GM12878 (cell line): ENCODE data around the gene TMPRSS15. TPM values are rescaled to one million over a fixed set of nuclear protein-coding genes. Genes with fewer than 3 reads are reported as not detected.

Source experiments
- ATAC-seq: fragments of 200-7000 bp; cut with Tn5 transposase; 3 replicates; pipeline ENCODE4 v1.9.1; 2020; ENCODE audit warnings: mild to moderate bottlenecking, moderate library complexity
- BruUV-seq: library from RNA; stranded (reverse); fragments of 400-500 nt; replicated peaks from 2 replicates; lab custom pipeline; 2021; lab: Mats Ljungman, UMichigan
- CTCF ChIA-PET: fragments of 300-600 bp; sonication (Branson Sonifier 250); formaldehyde crosslinking; extraction: SDS; loops from one replicate; lab custom pipeline; 2021; ENCODE audit warnings: inconsistent platforms; lab: Yijun Ruan, JAX
- POLR2A ChIA-PET: fragments of 350-600 bp; formaldehyde crosslinking; extraction: SDS; loops from one replicate; lab custom pipeline; 2021; ENCODE audit warnings: inconsistent platforms; lab: Charles Lee
- RAD21 ChIA-PET: fragments of 300-600 bp; sonication (Branson Sonifier 250); formaldehyde crosslinking; loops from one replicate; lab custom pipeline; 2023; ENCODE audit warnings: antibody characterized with exemption; ENCODE audit not compliant: unreplicated experiment; lab: Charles Lee
- SMC1A ChIA-PET: fragments of 300-600 bp; sonication (Branson Sonifier 250); formaldehyde crosslinking; loops from one replicate; lab custom pipeline; 2023; ENCODE audit not compliant: unreplicated experiment, uncharacterized antibody; lab: Charles Lee
- DNase-seq: peaks from one replicate; pipeline ENCODE4 v3.0.0-alpha.2; 2011; ENCODE audit warnings: low read depth, low spot score
- FAIRE-seq: peaks from 3 replicates; lab custom pipeline; 2011; peaks lifted over from hg19 to GRCh38; lab: Jason Lieb, UNC
- H2AFZ ChIP-seq: 2 replicates; pipeline ENCODE4 v1.6.0; 2011; ENCODE audit warnings: low read depth, low read length, control low read depth; ENCODE audit not compliant: control insufficient read depth
- H3K27ac ChIP-seq: 2 replicates; pipeline ENCODE4 v1.5.1; 2011; ENCODE audit warnings: control low read depth; ENCODE audit not compliant: control insufficient read depth, insufficient read depth
- H3K27me3 ChIP-seq, 2 experiments: replicated peaks in 1 of 2; 2 replicates each; pipeline versions ENCODE4 v1.6.0 to v1.6.1; 2011; ENCODE audit warnings: low read length in 1 of 2; ENCODE audit not compliant: control insufficient read depth in 2 of 2, insufficient read depth in 2 of 2
- H3K36me3 ChIP-seq, 2 experiments: 2 replicates each; pipeline ENCODE4 v1.5.1; 2011; ENCODE audit warnings: low read length in 1 of 2; ENCODE audit not compliant: control insufficient read depth in 2 of 2, insufficient read depth in 2 of 2
- H3K4me1 ChIP-seq: 2 replicates; pipeline ENCODE4 v1.6.1; 2011; ENCODE audit warnings: mild to moderate bottlenecking, low read length, moderate library complexity, mixed read lengths; ENCODE audit not compliant: control insufficient read depth, insufficient read depth
- H3K4me2 ChIP-seq: 2 replicates; pipeline ENCODE4 v1.6.0; 2011; ENCODE audit warnings: control low read depth; ENCODE audit not compliant: control insufficient read depth, insufficient read depth
- H3K4me3 ChIP-seq: fragments of 200-600 bp; sonication (generic); 2 replicates; pipeline ENCODE4 v1.5.1; 2016
- H3K79me2 ChIP-seq: 2 replicates; pipeline ENCODE4 v1.6.0; 2011; ENCODE audit warnings: low read length; ENCODE audit not compliant: control insufficient read depth, insufficient read depth
- H3K9ac ChIP-seq: 2 replicates; pipeline ENCODE4 v1.8.0; 2011; ENCODE audit warnings: low read length, control low read depth, mixed read lengths; ENCODE audit not compliant: control insufficient read depth, insufficient read depth
- H3K9me3 ChIP-seq: replicated peaks from 3 replicates; pipeline ENCODE4 v1.5.1; 2011; ENCODE audit warnings: mild to moderate bottlenecking, low read length; ENCODE audit not compliant: control insufficient read depth, insufficient read depth
- H4K20me1 ChIP-seq: 2 replicates; pipeline ENCODE4 v1.6.0; 2011; ENCODE audit not compliant: control insufficient read depth, insufficient read depth
- BACH1 ChIP-seq: fragments of 450-650 bp; IDR thresholded peaks from 2 replicates; pipeline ENCODE4 v1.6.1; 2017; ENCODE audit warnings: mild to moderate bottlenecking, borderline replicate concordance
- BCL11A ChIP-seq: IDR thresholded peaks from 2 replicates; pipeline ENCODE4 v1.6.1; 2011; ENCODE audit warnings: low read depth, low read length
- CEBPB ChIP-seq, 2 experiments: fragments of 150-350 bp in 1 of 2; IDR thresholded peaks; 2 replicates each; pipeline ENCODE4 v1.6.1; 2012 to 2014; ENCODE audit warnings: low read depth in 2 of 2, low read length in 2 of 2, borderline replicate concordance in 1 of 2, inconsistent platforms in 1 of 2
- EZH2 ChIP-seq: IDR thresholded peaks from 2 replicates; pipeline ENCODE4 v1.6.1; 2012; ENCODE audit warnings: low read depth, mild to moderate bottlenecking, control low read depth, inconsistent platforms, low read length, borderline replicate concordance; ENCODE audit not compliant: control insufficient read depth
- FOXK2 ChIP-seq: fragments of 450-650 bp; IDR thresholded peaks from 2 replicates; pipeline ENCODE4 v1.6.1; 2017; ENCODE audit warnings: mild to moderate bottlenecking, moderate library complexity
- GATAD2B ChIP-seq: fragments of 450-650 bp; conservative IDR thresholded peaks from 2 replicates; pipeline ENCODE4 v1.6.1; 2017; ENCODE audit warnings: low read depth, mild to moderate bottlenecking, moderate library complexity
- LARP7 ChIP-seq: fragments of 450-650 bp; IDR thresholded peaks from 2 replicates; pipeline ENCODE4 v1.6.1; 2017; ENCODE audit warnings: mild to moderate bottlenecking
- MTA2 ChIP-seq: fragments of 450-650 bp; IDR thresholded peaks from 2 replicates; pipeline ENCODE4 v1.6.1; 2016; ENCODE audit warnings: low read depth, mild to moderate bottlenecking, moderate library complexity
- POLR2AphosphoS5 ChIP-seq: IDR thresholded peaks from 2 replicates; pipeline ENCODE4 v1.6.1; 2011; ENCODE audit warnings: mild to moderate bottlenecking, low read length, inconsistent platforms
- STAT1 ChIP-seq: fragments of 450-650 bp; conservative IDR thresholded peaks from 2 replicates; pipeline ENCODE4 v1.6.1; 2014; ENCODE audit warnings: antibody characterized with exemption, mild to moderate bottlenecking
- ZNF592 ChIP-seq: fragments of 450-650 bp; IDR thresholded peaks from 2 replicates; pipeline ENCODE4 v1.6.1; 2017; ENCODE audit warnings: mild to moderate bottlenecking, moderate library complexity
- ZNF687 ChIP-seq: fragments of 450-650 bp; IDR thresholded peaks from 2 replicates; pipeline ENCODE4 v1.6.1; 2017; ENCODE audit warnings: mild to moderate bottlenecking, moderate library complexity
- WGBS: methylation state at CpG from one replicate; pipeline ENCODE4 v1.1.6; 2016; ENCODE audit warnings: low lambda C conversion rate; ENCODE audit not compliant: insufficient replicate concordance, insufficient coverage; ENCODE audit errors: missing lambda C conversion rate; 5-methylcytosine and 5-hydroxymethylcytosine counted together
- in situ Hi-C: fragments of 300-500 bp; cut with MboI; formaldehyde crosslinking; loops from 9 replicates; pipeline ENCODE4 v1.14.3; 2018; ENCODE audit warnings: mixed read lengths
- intact Hi-C: fragments of 100-400 bp; cut with micrococcal nuclease; formaldehyde crosslinking; loops from one replicate; pipeline ENCODE4 v1.14.2; 2022; ENCODE audit not compliant: unreplicated experiment
- polyA plus RNA-seq, 11 experiments: library from polyadenylated mRNA; depleted of rRNA in 4 of 11; unstranded in 6 of 11; stranded (reverse) in 5 of 11; fragments of >200 nt; fragmentation: Nextera tagmentation in 4 of 11; fragmentation: Illumina TruSeq in 1 of 11; extraction: Ambion mirVana in 4 of 11; extraction: Trizol in 1 of 11; gene quantifications; 1 replicate in 1 of 11; 2 replicates in 10 of 11; pipeline versions ENCODE4 v1.2.1 to v1.2.3, GENCODE V29; 2011 to 2016; ENCODE audit warnings: inconsistent platforms in 2 of 11, missing spikeins in 2 of 11, low read depth in 1 of 11
- total RNA-seq, 4 experiments: library from RNA; depleted of rRNA in 3 of 4; stranded (reverse); fragments of >200 nt in 3 of 4; fragmentation: Illumina TruSeq in 1 of 4; extraction: Trizol in 1 of 4; gene quantifications; 2 replicates each; pipeline versions ENCODE4 v1.2.1 to v1.2.3, GENCODE V29; 2013 to 2021

TMPRSS15 gene
- total and polyA plus RNA-seq, 10 of the 15 experiments (the other 5 are each of a cell fraction or from before 2014, with no cell fraction given), result 0.02 to 0.11 TPM; not detected in 8

- TF ChIP-seq ZNF592 (no peak), FOXK2 (no peak), CEBPB (IDR thresholded peaks at IDR 0.05; ENCODE audit: borderline replicate concordance in 1 of 2, low read depth in 2 of 2, low read length in 2 of 2) (no peak)
Measured at GRCh38 chr21:18409579-18409978, 6.0 kb upstream of the TMPRSS15 start (continued).

- RAD21 ChIA-PET, result no interaction called here
- no peak overlapping the region for H3K4me2 ChIP-seq
- CTCF ChIA-PET, result no interaction called here
- H3K4me1 ChIP-seq, result no peaks in the 10 kb centered on the region
- TF ChIP-seq MTA2, result no peak
- no peak for TF ChIP-seq POLR2AphosphoS5
- no peak for TF ChIP-seq BACH1
- no peak for TF ChIP-seq GATAD2B
- no peak for TF ChIP-seq STAT1
- no peak for TF ChIP-seq EZH2
- TF ChIP-seq ZNF687, result no peak
- no peak for TF ChIP-seq BCL11A
- no peak for TF ChIP-seq LARP7
- no TSS peak for BruUV-seq
- ATAC-seq (no peak), FAIRE-seq (no peak), DNase-seq (no peak)
- no peak overlapping the region for H2AFZ ChIP-seq
- H3K4me3 ChIP-seq, result no peak overlapping the region
- SMC1A ChIA-PET, result no interaction called here
- no peaks in the 10 kb centered on the region for H4K20me1 ChIP-seq
- WGBS, result 32% methylated on average over 5 of the region's 5 CpGs
- in situ Hi-C loops (no loop called here), intact Hi-C loops (no loop called here)
- H3K9me3 ChIP-seq, result no peaks in the 10 kb centered on the region
- no peaks in the 10 kb centered on the region for H3K27me3 ChIP-seq
- H3K27ac ChIP-seq, result no peak overlapping the region
- H3K79me2 ChIP-seq, result no peaks in the 10 kb centered on the region
- no peaks in the 10 kb centered on the region for H3K36me3 ChIP-seq
- POLR2A ChIA-PET, result no interaction called here
- H3K9ac ChIP-seq, result no peak overlapping the region
Measured at GRCh38 chr21:18398843-18399242, 4.7 kb downstream of the TMPRSS15 start.
